ENCODE results near the gene ITGB5.

DNA sequence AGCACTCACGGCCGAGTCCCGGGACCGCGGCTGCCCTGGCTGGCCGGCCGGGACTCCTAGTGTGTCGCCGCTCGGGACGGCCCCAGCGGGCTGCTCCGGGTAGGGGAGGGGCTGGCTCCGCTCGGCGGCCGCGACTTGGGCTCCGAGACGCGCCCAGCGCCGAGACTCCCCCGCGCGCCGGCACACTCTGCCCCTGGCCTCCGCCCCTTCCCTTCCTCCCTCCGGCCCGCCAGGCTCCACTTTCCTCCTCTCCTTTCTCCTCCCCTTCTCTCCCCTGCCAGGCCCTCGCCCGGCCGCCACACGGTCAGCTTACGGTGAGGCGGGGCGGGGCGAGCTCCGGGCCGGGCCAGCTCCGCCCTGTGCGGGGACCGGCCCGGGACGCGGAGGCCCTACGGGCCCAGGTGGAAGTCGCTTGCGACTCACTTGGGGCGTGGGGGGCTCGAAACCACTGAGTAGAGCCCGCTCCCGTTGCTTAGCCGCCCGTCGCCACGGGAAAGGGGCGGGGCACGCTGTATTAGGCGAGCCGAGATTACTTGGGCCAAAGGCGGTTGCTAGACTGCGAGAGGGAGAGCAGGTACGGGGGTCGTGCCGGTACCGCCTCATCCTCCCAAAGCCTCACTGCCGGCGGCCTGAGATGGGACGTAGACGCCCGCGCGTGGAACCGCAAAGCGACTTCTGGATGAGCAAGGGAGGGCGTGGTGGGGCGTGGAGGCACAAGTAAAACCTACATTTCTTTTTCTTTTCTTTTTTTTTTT, at the start of gene ITGB5:
- TF ChIP-seq, protein P1, sequence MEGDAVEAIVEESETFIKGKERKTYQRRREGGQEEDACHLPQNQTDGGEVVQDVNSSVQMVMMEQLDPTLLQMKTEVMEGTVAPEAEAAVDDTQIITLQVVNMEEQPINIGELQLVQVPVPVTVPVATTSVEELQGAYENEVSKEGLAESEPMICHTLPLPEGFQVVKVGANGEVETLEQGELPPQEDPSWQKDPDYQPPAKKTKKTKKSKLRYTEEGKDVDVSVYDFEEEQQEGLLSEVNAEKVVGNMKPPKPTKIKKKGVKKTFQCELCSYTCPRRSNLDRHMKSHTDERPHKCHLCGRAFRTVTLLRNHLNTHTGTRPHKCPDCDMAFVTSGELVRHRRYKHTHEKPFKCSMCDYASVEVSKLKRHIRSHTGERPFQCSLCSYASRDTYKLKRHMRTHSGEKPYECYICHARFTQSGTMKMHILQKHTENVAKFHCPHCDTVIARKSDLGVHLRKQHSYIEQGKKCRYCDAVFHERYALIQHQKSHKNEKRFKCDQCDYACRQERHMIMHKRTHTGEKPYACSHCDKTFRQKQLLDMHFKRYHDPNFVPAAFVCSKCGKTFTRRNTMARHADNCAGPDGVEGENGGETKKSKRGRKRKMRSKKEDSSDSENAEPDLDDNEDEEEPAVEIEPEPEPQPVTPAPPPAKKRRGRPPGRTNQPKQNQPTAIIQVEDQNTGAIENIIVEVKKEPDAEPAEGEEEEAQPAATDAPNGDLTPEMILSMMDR (IDR thresholded peaks at IDR 0.05) = peak in 1 of 6 experiments; percentile 10
- TF ChIP-seq POLR2A (IDR thresholded peaks at IDR 0.05) = peak in 1 of 2 donors; percentile 84
